HFFc6 (cell line): ENCODE measurements around the gene RLN3. TPM values are rescaled to one million over a fixed set of nuclear protein-coding genes. Genes with fewer than 3 reads are reported as not detected.
A peak's percentile ranks its signal among the peaks of the same experiment; 100 is the strongest.

Experiments used
- DNase-seq: peaks from one replicate; pipeline ENCODE4 v3.0.0-alpha.2; 2018
- H3K27ac Mint-ChIP-seq: 2 replicates; pipeline ENCODE4 v1.8.0; 2020; ENCODE audit warnings: mild to moderate bottlenecking, mixed read lengths
- H3K27me3 Mint-ChIP-seq: 2 replicates; pipeline ENCODE4 v1.8.0; 2021; ENCODE audit warnings: mild to moderate bottlenecking, moderate library complexity, mixed read lengths; ENCODE audit not compliant: insufficient read depth
- H3K36me3 Mint-ChIP-seq: 2 replicates; pipeline ENCODE4 v1.8.0; 2021; ENCODE audit warnings: low read depth, mixed read lengths
- H3K4me1 Mint-ChIP-seq: 2 replicates; pipeline ENCODE4 v1.8.0; 2020; ENCODE audit warnings: low read depth, mixed read lengths
- H3K4me3 Mint-ChIP-seq: 2 replicates; pipeline ENCODE4 v1.8.0; 2020; ENCODE audit warnings: mild to moderate bottlenecking, moderate library complexity, mixed read lengths
- H3K9me3 Mint-ChIP-seq: 2 replicates; pipeline ENCODE4 v1.8.0; 2020; ENCODE audit warnings: mild to moderate bottlenecking, mixed read lengths
- total RNA-seq, 6 experiments: library from RNA; stranded (reverse); fragmentation: NEBNext Ultra II Directional; extraction: Animal tissue kit (Norgen Biotek cat#: 25700); gene quantifications; 2 replicates in 1 of 6; 3 replicates in 5 of 6; pipeline ENCODE4 v1.2.3, GENCODE V29; 2021
- TF ChIP-seq, protein P1 (sequence below): fragments of 200-600 bp; sonication (generic); IDR thresholded peaks from 2 replicates; pipeline ENCODE4 v1.5.0; 2021; ENCODE audit warnings: antibody characterized with exemption, mild to moderate bottlenecking

The RLN3 gene
- total RNA-seq, 6 experiments from 2014 or later = not detected

DNA sequence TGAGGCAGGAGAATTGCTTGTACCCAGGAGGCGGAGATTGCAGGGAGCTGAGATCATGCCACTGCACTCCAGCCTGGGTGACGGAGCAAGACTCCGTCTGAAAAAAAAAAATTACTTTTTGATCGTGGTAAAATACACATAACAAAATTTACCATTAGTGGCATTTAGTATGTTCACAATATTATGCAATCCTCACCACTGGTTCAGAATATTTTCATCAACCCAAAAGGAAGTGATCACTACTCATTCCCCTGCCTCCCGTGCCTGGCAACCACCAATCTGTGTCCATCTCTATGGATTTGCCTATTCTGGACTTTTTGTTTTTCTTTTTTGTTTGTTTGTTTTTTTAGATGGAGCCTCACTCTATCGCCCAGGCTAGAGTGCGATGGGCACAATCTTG lies 35.2 kb downstream of the RLN3 start:
- H3K36me3 Mint-ChIP-seq = no peaks in the 10 kb centered on the region
- peaks cover 16% of the 10 kb centered on the region for H3K27me3 Mint-ChIP-seq
- no peaks in the 10 kb centered on the region for H3K9me3 Mint-ChIP-seq
- H3K4me3 Mint-ChIP-seq = no peak overlapping the region
- TF ChIP-seq, protein P1, sequence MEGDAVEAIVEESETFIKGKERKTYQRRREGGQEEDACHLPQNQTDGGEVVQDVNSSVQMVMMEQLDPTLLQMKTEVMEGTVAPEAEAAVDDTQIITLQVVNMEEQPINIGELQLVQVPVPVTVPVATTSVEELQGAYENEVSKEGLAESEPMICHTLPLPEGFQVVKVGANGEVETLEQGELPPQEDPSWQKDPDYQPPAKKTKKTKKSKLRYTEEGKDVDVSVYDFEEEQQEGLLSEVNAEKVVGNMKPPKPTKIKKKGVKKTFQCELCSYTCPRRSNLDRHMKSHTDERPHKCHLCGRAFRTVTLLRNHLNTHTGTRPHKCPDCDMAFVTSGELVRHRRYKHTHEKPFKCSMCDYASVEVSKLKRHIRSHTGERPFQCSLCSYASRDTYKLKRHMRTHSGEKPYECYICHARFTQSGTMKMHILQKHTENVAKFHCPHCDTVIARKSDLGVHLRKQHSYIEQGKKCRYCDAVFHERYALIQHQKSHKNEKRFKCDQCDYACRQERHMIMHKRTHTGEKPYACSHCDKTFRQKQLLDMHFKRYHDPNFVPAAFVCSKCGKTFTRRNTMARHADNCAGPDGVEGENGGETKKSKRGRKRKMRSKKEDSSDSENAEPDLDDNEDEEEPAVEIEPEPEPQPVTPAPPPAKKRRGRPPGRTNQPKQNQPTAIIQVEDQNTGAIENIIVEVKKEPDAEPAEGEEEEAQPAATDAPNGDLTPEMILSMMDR = no peak
- no peak for DNase-seq
- no peak overlapping the region for H3K27ac Mint-ChIP-seq
- peaks cover 4% of the 10 kb centered on the region; the same call in 1 of the 2 replicates for H3K4me1 Mint-ChIP-seq

DNA sequence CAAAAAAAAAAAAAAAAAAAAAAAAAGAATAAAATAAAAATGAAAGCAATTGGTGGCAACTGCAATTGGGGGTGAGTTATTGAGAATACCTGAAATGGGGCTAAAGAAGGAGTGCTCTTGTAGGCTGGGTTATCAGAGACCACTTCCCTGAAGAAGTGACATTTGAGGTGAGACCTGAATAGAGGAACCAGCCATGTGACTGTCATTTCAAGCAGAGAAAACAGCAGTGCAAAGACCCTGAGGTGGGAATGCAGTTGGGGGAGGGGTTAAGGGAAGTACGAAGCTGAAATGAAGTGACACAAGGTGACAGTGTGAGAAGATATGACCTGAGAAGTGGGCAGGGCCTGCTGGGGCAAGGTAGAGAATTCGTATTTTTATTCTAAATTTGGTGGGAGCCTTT lies 38.2 kb downstream of the RLN3 start:
- DNase-seq = no peak
- TF ChIP-seq, protein P1 = no peak
- Mint-ChIP-seq H3K9me3 (no peaks in the 10 kb centered on the region), H3K4me3 (no peak overlapping the region), H3K27me3 (peaks cover 8% of the 10 kb centered on the region), H3K27ac (no peak overlapping the region), H3K36me3 (no peaks in the 10 kb centered on the region), H3K4me1 (no peaks in the 10 kb centered on the region)

DNA sequence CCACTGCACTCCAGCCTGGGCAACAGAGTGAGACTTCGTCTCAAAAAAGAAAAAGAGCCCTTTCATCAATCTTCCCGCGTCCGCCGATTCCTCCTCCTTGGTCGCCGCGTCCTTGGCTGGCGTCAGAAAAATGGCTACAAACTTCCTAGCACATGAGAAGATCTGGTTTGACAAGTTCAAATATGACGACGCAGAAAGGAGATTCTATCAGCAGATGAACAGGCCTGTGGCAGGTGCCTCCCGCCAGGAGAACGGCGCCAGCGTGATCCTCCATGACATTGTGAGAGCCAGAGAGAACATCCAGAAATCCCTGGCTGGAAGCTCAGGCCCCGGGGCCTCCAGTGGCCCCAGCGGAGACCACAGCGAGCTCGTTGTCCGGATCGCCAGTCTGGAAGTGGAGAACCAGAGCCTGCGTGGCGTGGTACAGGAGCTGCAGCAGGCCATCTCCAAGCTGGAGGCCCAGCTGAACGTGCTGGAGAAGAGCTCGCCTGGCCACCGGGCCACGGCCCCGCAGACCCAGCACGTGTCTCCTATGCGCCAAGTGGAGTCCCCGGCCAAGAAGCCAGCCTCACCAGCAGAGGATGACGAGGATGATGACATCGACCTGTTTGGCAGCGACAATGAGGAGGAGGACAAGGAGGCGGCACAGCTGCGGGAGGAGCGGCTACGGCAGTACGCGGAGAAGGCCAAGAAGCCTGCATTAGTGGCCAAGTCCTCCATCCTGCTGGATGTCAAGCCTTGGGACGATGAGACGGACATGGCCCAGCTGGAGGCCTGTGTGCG lies 42.5 kb downstream of the RLN3 start:
- DNase-seq = no peak
- Mint-ChIP-seq H3K27ac (no peak overlapping the region), H3K36me3 (no peaks in the 10 kb centered on the region), H3K4me3 (no peak overlapping the region), H3K4me1 (peaks cover 16% of the 10 kb centered on the region), H3K27me3 (no peaks in the 10 kb centered on the region; the same call in 1 of the 2 replicates), H3K9me3 (no peaks in the 10 kb centered on the region)
- TF ChIP-seq, protein P1 = no peak

DNA sequence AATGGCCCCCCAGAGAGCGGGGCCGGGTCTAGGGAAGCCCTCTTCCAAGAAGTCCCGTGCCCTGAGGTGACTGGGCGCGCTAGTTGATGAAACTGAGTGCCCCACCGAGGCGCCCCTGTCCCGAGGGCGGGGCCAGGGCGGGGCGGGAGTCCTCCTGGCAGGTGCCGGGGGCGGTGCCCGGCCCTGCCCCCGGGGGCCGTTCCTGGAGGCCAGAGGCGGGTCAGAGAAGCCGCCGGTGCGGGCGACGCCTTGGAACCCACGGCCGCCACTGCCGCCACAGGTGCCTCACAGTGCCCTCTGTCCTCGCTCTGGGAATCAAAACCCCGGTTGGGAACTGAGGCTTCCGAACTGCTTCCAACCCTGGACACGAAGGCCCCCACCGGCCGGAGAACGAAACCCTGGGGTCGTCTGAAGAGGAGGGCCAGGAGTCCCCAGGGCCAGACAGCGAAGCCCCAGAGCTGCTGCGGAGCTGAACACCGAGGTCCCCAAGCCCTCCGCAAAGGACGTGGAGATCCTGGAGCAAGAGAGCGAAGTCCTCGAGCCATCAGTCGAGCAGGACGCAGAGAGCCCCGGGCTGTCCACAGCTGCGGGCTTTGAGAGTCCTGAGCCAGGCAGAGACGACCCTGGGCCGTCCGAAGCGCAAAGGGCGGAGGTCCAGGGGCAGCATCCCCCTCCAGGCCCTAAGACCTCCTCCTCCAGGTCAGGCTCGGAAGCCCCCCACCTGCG lies 44.8 kb downstream of the RLN3 start, which contains the start of gene MISP3:
MISP3 (plus strand) TSS at position 252 of the 726 bp plus-strand sequence. CDS start 524 bp downstream, outside the sequence.
- Mint-ChIP-seq H3K36me3 (no peaks in the 10 kb centered on the region), H3K27ac (peak within 1 kb of the TSS; percentile 90; the same call in 1 of the 2 replicates), H3K27me3 (no peaks in the 10 kb centered on the region; the same call in 1 of the 2 replicates), H3K9me3 (no peaks in the 10 kb centered on the region), H3K4me3 (peak within 1 kb of the TSS; percentile 98), H3K4me1 (peaks cover 16% of the 10 kb centered on the region)
- no peak for DNase-seq
- TF ChIP-seq, protein P1 = no peak

DNA sequence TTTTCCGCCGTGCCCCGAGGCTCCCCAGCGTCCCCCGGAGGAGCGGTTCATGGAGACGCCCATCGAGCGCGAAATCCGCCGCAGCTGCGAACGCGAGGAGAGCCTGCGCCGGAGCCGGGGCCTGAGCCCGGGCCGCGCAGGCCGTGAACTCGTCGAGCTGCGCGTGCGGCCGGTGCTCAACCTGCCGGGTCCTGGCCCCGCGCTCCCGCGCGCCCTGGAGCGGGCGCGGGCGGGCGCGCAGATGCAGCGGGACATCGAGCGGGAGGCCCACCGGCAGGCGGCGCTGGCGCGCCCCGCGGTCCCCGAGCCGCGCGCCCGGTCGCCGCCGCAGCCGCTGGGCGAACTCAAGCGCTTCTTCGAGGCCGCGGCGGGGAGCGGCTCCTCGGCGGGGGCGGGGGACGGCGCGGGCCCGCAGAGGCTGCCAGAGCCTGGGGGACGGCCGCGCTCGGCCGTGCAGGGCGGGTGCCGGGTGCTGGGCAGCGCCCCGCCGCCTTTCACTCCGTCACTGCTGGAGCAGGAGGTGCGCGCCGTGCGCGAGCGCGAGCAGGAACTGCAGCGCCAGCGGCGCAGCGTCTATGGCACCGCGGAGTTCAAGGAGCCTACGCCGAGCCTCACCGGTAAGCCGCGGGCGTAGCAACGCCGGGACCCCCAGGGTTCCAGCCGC lies 45.4 kb downstream of the RLN3 start:
- DNase-seq = peak; percentile 66
- Mint-ChIP-seq H3K27ac (peak overlapping the region; percentile 90), H3K27me3 (no peaks in the 10 kb centered on the region; the same call in 1 of the 2 replicates)

More for the DNA sequence above, 45.4 kb downstream of the RLN3 start:
- TF ChIP-seq, protein P1 = peak; percentile 61
- Mint-ChIP-seq H3K36me3 (no peaks in the 10 kb centered on the region), H3K9me3 (no peaks in the 10 kb centered on the region), H3K4me1 (peaks cover 16% of the 10 kb centered on the region), H3K4me3 (peak overlapping the region; percentile 98)
